GM12891 (cell line): Measurements from ENCODE around the gene IL22RA1.

ENCODE experiments used
- POLR2A ChIP-seq: IDR thresholded peaks from 2 replicates; pipeline ENCODE4 v1.6.1; 2011; ENCODE audit warnings: low read depth, low read length, control low read depth
- TAF1 ChIP-seq: IDR thresholded peaks from 2 replicates; pipeline ENCODE4 v1.6.1; 2011; ENCODE audit warnings: low read depth, low read length, control low read depth

DNA sequence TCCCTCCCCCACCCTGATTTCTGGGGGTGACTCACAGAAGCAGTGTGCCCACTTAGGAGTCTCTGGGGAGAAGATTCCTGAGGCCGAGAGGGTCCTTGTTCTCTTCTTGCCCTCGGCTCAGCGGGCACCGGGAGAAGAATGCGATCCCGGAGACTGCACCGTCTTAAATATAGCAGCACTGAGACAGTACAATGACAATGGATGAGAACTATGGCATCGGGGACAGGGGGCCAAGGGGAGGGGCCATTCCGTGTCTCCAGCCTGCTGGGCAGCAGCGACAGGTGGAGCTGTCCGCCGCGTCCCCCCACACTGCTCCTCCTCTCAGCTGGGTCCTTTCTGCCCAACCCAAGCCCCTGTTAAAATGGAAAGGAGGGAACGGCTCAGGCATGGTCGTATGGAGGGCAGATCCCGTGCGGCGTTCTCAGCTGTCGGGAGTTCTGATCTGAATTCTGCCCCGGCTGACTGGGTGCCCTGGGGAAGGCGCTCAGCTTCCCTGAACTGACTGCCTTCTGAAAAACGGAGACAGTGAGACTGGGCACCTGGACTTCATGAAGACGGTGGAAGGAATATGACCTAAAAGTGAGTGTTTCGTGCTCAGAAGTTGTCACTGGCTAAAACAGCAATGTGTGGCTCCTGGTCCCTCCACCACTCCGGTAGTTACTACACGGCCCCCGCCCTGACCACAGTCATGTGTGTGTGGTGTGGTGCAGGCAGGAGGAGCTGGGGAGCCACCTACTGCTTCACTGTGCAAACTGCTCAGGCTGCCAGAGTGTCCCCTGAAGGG lies 30.8 kb downstream of the IL22RA1 start, which contains the start of gene MYOM3:
- TF ChIP-seq TAF1 (no peak), POLR2A (no peak)
